IMR-90 (cell line): ENCODE measurements around the gene SLC12A4.

Experiments
- BHLHE40 ChIP-seq: fragments of 150-350 bp; IDR thresholded peaks from 2 replicates; pipeline ENCODE4 v1.6.1; 2016; ENCODE audit warnings: mild to moderate bottlenecking, low read depth, low read length
- CTCF ChIP-seq: conservative IDR thresholded peaks from 2 replicates; pipeline ENCODE4 v1.5.1; 2012; ENCODE audit warnings: mild to moderate bottlenecking, low read depth, low read length, improper control_type of control experiment
- NFE2L2 ChIP-seq: fragments of 150-350 bp; IDR thresholded peaks from 2 replicates; pipeline ENCODE4 v1.6.1; 2016; ENCODE audit warnings: low read depth, mild to moderate bottlenecking, low read length
- POLR2A ChIP-seq: IDR thresholded peaks from 2 replicates; pipeline ENCODE4 v1.6.1; 2012; ENCODE audit warnings: mild to moderate bottlenecking, low read depth, low read length
- RCOR1 ChIP-seq: IDR thresholded peaks from 2 replicates; pipeline ENCODE4 v1.6.1; 2012; ENCODE audit warnings: mild to moderate bottlenecking, low read length, improper control_type of control experiment; ENCODE audit not compliant: insufficient replicate concordance

GRCh38 chr16:68005786-68006286 is 37.4 kb upstream of the SLC12A4 start:
- no peak for TF ChIP-seq CTCF
- TF ChIP-seq RCOR1: no peak
- no peak for TF ChIP-seq POLR2A
- no peak for TF ChIP-seq BHLHE40
- TF ChIP-seq NFE2L2: no peak
